Ascending aorta (tissue), 2 donors: ENCODE measurements around the gene C1orf185. TPM values are rescaled to one million over a fixed set of nuclear protein-coding genes. Genes with fewer than 3 reads are reported as not detected.
"Not testable (repeated sequence)": the region's sequence is repeated elsewhere in the genome, so short reads cannot be mapped to it uniquely, and the experiment has no call there.

Source experiments
- DNase-seq, 2 donors: peaks; one replicate each; pipeline ENCODE4 v3.0.0-alpha.2; 2019; ENCODE audit warnings: low spot score in 2 of 2
- H3K27ac ChIP-seq, 2 donors: fragments of 200-600 bp; sonication (generic); one replicate each; pipeline ENCODE4 v1.5.1; 2016 to 2017; ENCODE audit warnings: mild to moderate bottlenecking in 1 of 2
- H3K27me3 ChIP-seq: fragments of 200-600 bp; sonication (generic); one replicate; pipeline ENCODE4 v1.5.1; 2017
- H3K36me3 ChIP-seq, 2 donors: fragments of 200-600 bp; sonication (generic); one replicate each; pipeline ENCODE4 v1.5.1; 2016
- H3K4me1 ChIP-seq, 2 donors: fragments of 200-600 bp; sonication (generic); one replicate each; pipeline ENCODE4 v1.5.1; 2016 to 2017; ENCODE audit warnings: mild to moderate bottlenecking in 1 of 2
- H3K4me3 ChIP-seq, 2 donors: fragments of 200-600 bp; sonication (generic); one replicate each; pipeline ENCODE4 v1.5.1; 2016 to 2017; ENCODE audit warnings: mild to moderate bottlenecking in 1 of 2
- H3K9me3 ChIP-seq, 2 donors: fragments of 200-600 bp; sonication (generic); one replicate each; pipeline ENCODE4 v1.5.1; 2016
- intact Hi-C: fragments of 100-400 bp; cut with DNase I; formaldehyde crosslinking; loops from one replicate; pipeline ENCODE4 v1.15.1; 2023
- total RNA-seq: library from RNA; depleted of rRNA; stranded (reverse); fragments of >200 nt; gene quantifications from one replicate; pipeline ENCODE4 v1.1.0, GENCODE V29; 2016
- TF ChIP-seq, protein P1 (sequence below), 3 experiments: fragments of 200-600 bp in 2 of 3; fragments of 450-650 bp in 1 of 3; sonication (generic) in 2 of 3; IDR thresholded peaks; one replicate each; pipeline ENCODE4 v1.5.1; 2016 to 2019; ENCODE audit warnings: antibody characterized with exemption in 3 of 3, mild to moderate bottlenecking in 1 of 3, moderate library complexity in 1 of 3

C1orf185 gene
- total RNA-seq, 1 donor from 2014 or later: not detected

DNA sequence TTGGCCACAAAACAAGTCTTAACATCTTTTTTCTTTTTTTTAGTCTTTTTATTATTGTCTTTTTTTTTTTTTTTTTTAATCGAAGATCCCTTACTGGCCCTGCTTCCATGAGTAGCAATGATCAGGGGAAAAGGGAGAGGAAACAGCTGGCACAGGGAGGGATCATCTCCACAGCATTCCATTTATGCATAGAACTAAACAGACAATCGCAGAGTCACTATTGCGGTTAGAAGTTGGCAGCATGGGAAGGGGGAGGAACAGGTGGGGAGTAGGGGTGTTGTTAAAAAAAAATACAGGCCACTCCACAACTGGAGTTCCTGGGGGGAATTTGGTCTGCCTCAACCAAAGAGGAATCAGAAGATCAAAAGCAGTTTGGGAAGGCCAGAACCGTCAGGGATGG is 55.4 kb downstream of the C1orf185 start:
- H3K36me3 ChIP-seq: no peaks in the 10 kb centered on the region
- H3K27me3 ChIP-seq: no peaks in the 10 kb centered on the region
- no peak overlapping the region for H3K27ac ChIP-seq
- TF ChIP-seq, protein P1, sequence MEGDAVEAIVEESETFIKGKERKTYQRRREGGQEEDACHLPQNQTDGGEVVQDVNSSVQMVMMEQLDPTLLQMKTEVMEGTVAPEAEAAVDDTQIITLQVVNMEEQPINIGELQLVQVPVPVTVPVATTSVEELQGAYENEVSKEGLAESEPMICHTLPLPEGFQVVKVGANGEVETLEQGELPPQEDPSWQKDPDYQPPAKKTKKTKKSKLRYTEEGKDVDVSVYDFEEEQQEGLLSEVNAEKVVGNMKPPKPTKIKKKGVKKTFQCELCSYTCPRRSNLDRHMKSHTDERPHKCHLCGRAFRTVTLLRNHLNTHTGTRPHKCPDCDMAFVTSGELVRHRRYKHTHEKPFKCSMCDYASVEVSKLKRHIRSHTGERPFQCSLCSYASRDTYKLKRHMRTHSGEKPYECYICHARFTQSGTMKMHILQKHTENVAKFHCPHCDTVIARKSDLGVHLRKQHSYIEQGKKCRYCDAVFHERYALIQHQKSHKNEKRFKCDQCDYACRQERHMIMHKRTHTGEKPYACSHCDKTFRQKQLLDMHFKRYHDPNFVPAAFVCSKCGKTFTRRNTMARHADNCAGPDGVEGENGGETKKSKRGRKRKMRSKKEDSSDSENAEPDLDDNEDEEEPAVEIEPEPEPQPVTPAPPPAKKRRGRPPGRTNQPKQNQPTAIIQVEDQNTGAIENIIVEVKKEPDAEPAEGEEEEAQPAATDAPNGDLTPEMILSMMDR (IDR thresholded peaks at IDR 0.05): no peak
- no peak overlapping the region for H3K4me3 ChIP-seq
- intact Hi-C loops: no loop called here
- DNase-seq: no peak
- no peaks in the 10 kb centered on the region for H3K4me1 ChIP-seq
- H3K9me3 ChIP-seq: peaks cover 4 to 24% of the 10 kb centered on the region in 2 donors

GRCh38 chr1:51158263-51158662 is 56.2 kb downstream of the C1orf185 start:
- Histone ChIP-seq H3K4me3 (no peak overlapping the region), H3K27ac (no peak overlapping the region), H3K4me1 (no peaks in the 10 kb centered on the region), H3K27me3 (no peaks in the 10 kb centered on the region), H3K36me3 (no peaks in the 10 kb centered on the region), H3K9me3 (peaks cover 4 to 24% of the 10 kb centered on the region in 2 donors)
- no peak for DNase-seq
- intact Hi-C loops: no loop called here
- TF ChIP-seq, protein P1 (IDR thresholded peaks at IDR 0.05): no peak

DNA sequence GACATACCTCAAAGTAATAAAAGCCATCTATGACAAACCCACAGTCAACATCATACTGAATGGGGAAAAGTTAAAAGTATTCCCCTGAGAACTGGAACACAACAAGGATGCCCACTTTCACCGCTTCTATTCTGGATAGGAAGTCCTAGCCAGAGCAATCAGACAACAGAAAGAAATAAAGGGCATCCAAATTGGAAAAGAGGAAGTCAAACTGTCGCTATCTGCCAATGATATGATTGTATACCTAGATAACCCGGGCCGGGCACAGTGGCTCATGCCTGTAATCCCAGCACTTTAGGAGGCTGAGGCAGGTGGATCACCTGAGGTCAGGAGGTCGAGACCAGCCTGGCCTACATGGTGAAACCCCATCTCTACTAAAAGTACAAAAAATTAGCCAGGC is 60.5 kb downstream of the C1orf185 start:
- H3K27ac ChIP-seq, H3K4me3 ChIP-seq, H3K27me3 ChIP-seq, H3K9me3 ChIP-seq, intact Hi-C loops, H3K36me3 ChIP-seq, H3K4me1 ChIP-seq, DNase-seq: not testable (repeated sequence)

- TF ChIP-seq, protein P1 (IDR thresholded peaks at IDR 0.05): no peak
- intact Hi-C loops: no loop called here
- H3K4me1 ChIP-seq: no peaks in the 10 kb centered on the region
- no peaks in the 10 kb centered on the region for H3K9me3 ChIP-seq
- H3K27ac ChIP-seq: no peak overlapping the region
- DNase-seq: no peak
- no peak overlapping the region for H3K4me3 ChIP-seq
- H3K36me3 ChIP-seq: no peaks in the 10 kb centered on the region
- no peaks in the 10 kb centered on the region for H3K27me3 ChIP-seq
Observed at GRCh38 chr1:51165540-51165939, 63.5 kb downstream of the C1orf185 start.

- Histone ChIP-seq H3K27me3 (no peaks in the 10 kb centered on the region), H3K36me3 (no peaks in the 10 kb centered on the region), H3K4me1 (no peaks in the 10 kb centered on the region), H3K4me3 (no peak overlapping the region), H3K27ac (no peak overlapping the region), H3K9me3 (no peaks in the 10 kb centered on the region)
- TF ChIP-seq, protein P1 (IDR thresholded peaks at IDR 0.05): no peak
- no peak for DNase-seq
- intact Hi-C loops: no loop called here
Observed at GRCh38 chr1:51168266-51168845, 66.3 kb downstream of the C1orf185 start.

GRCh38 chr1:51168936-51169335 is 66.9 kb downstream of the C1orf185 start:
- Histone ChIP-seq H3K36me3 (no peaks in the 10 kb centered on the region), H3K27me3 (no peaks in the 10 kb centered on the region), H3K9me3 (no peaks in the 10 kb centered on the region), H3K4me1 (no peaks in the 10 kb centered on the region), H3K27ac (no peak overlapping the region), H3K4me3 (no peak overlapping the region)
- TF ChIP-seq, protein P1 (IDR thresholded peaks at IDR 0.05): no peak
- DNase-seq: no peak
- intact Hi-C loops: no loop called here
